ENCODE measurements around the gene EGLN1. TPM values are rescaled to one million over a fixed set of nuclear protein-coding genes. Genes with fewer than 3 reads are reported as not detected.
A peak's percentile ranks its signal among the peaks of the same experiment; 100 is the strongest.

Gene EGLN1
- total RNA-seq, 1 experiment from 2014 or later: 27.1 TPM

GRCh38 chr1:231420959-231421545 lies 1.0 kb downstream of the EGLN1 start (continued):
- TF ChIP-seq CTCF (IDR thresholded peaks at IDR 0.05 in 2 of 3, conservative IDR thresholded peaks at IDR 0.05 in 1 of 3; ENCODE audit: borderline replicate concordance in 1 of 3, insufficient read depth in 1 of 3, low read depth in 2 of 3, low read length in 2 of 3): no peak
- no peak for TF ChIP-seq ZBTB33 (IDR thresholded peaks at IDR 0.05; ENCODE audit: extremely low read depth, insufficient replicate concordance, low read length)

- DNase-seq (ENCODE audit: low read depth, low spot score) (no peak), ATAC-seq (no peak)
- H2AFZ ChIP-seq (ENCODE audit: low read depth, low read length, poor library complexity, severe bottlenecking): no peak overlapping the region
These were observed 1.7 kb downstream of the EGLN1 start for GRCh38 chr1:231420299-231420958.

More at GRCh38 chr1:231420299-231420958, 1.7 kb downstream of the EGLN1 start:
- Histone ChIP-seq H3K4me1 (ENCODE audit: control insufficient read depth in 1 of 2, insufficient read depth in 2 of 2, low read length in 2 of 2) (peaks cover 18 to 49% of the 10 kb centered on the region in 2 experiments; a peak in 3 of 4 replicates), H3K4me2 (ENCODE audit: low read length) (peak overlapping the region; percentile 87), H3K27me3 (ENCODE audit: insufficient read depth, low read length) (no peaks in the 10 kb centered on the region), H3K9ac (ENCODE audit: low read length) (peak overlapping the region; percentile 76), H3K79me2 (ENCODE audit: insufficient read depth, low read length) (peaks cover 59% of the 10 kb centered on the region), H3K4me3 (replicated peaks in 1 of 2; ENCODE audit: low read depth in 1 of 2, low read length in 2 of 2) (peak overlapping the region; percentile 78 to 84), H3K9me2 (ENCODE audit: insufficient read depth) (no peaks in the 10 kb centered on the region), H3K36me3 (ENCODE audit: control insufficient read depth in 1 of 2, insufficient read depth in 2 of 2, low read length in 2 of 2) (peaks cover 0 to 21% of the 10 kb centered on the region in 2 experiments; a peak in 1 of 4 replicates), H4K20me1 (ENCODE audit: insufficient read depth) (peaks cover 14% of the 10 kb centered on the region; the same call in 1 of the 2 replicates), H3K9me3 (ENCODE audit: control insufficient read depth in 1 of 2, insufficient read depth in 1 of 2, low read depth in 1 of 2, low read length in 2 of 2) (no peaks in the 10 kb centered on the region), H3K27ac (ENCODE audit: low read depth, low read length) (peak overlapping the region; percentile 90)
- TSS peak; percentile 47 for BruUV-seq (replicated peaks)
- TF ChIP-seq TCF7L2 (IDR thresholded peaks at IDR 0.05; ENCODE audit: borderline replicate concordance, extremely low read depth, insufficient read depth, insufficient read length) (no peak), CTCF (IDR thresholded peaks at IDR 0.05 in 2 of 3, conservative IDR thresholded peaks at IDR 0.05 in 1 of 3; ENCODE audit: borderline replicate concordance in 1 of 3, insufficient read depth in 1 of 3, low read depth in 2 of 3, low read length in 2 of 3) (no peak), POLR2AphosphoS5 (IDR thresholded peaks at IDR 0.05; ENCODE audit: low read depth, low read length) (no peak), FOSL1 (IDR thresholded peaks at IDR 0.05; ENCODE audit: low read depth) (no peak), SRF (IDR thresholded peaks at IDR 0.05; ENCODE audit: low read depth) (no peak), SP1 (IDR thresholded peaks at IDR 0.05; ENCODE audit: low read depth) (no peak), ZFX (IDR thresholded peaks at IDR 0.05) (no peak), YY1 (IDR thresholded peaks at IDR 0.05; ENCODE audit: extremely low read depth, insufficient replicate concordance, low read depth, low read length) (no peak), ZBTB33 (IDR thresholded peaks at IDR 0.05; ENCODE audit: extremely low read depth, insufficient replicate concordance, low read length) (no peak), ELF1 (IDR thresholded peaks at IDR 0.05; ENCODE audit: borderline replicate concordance, low read depth) (no peak), RAD21 (IDR thresholded peaks at IDR 0.05; ENCODE audit: low read depth) (no peak)
- ChIA-PET RAD21 (ENCODE audit: low non-redundant PET in 1 of 2, low total read pairs in 2 of 2, uncharacterized antibody in 2 of 2, unreplicated experiment in 2 of 2) (no interaction called here), POLR2A (interaction anchor here (1.3 kb wide), 1 partner anchor 7 kb away, joined by 3 read pairs; no protein-coding TSS in a partner anchor), CTCF (no interaction called here)
- intact Hi-C loops (cut with micrococcal nuclease): no loop called here

Data from HCT116 (cell line).